SK-N-SH treated with all-trans-retinoic acid at 6 μM for 48 hours (cell line): ENCODE measurements around the gene UNC5B.

ENCODE experiments used
- ATAC-seq: fragments of 200-7000 bp; cut with Tn5 transposase; 3 replicates; pipeline ENCODE4 v1.9.1; 2020; ENCODE audit warnings: mild to moderate bottlenecking, moderate library complexity
- ARNTL ChIP-seq: fragments of 450-650 bp; formaldehyde crosslinking; IDR thresholded peaks from 2 replicates; pipeline ENCODE4 v1.5.0; 2020; ENCODE audit warnings: low read depth, mild to moderate bottlenecking, moderate library complexity, borderline replicate concordance
- BACH2 ChIP-seq: fragments of 250-450 bp; sonication (Bioruptor Pico); IDR thresholded peaks from 2 replicates; pipeline ENCODE4 v1.9.0; 2021; ENCODE audit warnings: mild to moderate bottlenecking, borderline replicate concordance
- CSDC2 ChIP-seq: fragments of 250-450 bp; sonication (Bioruptor Pico); IDR thresholded peaks from 2 replicates; pipeline ENCODE4 v1.5.0; 2020; ENCODE audit warnings: mild to moderate bottlenecking, moderate library complexity
- CSRNP3 ChIP-seq: fragments of 250-450 bp; sonication (Bioruptor Pico); IDR thresholded peaks from 2 replicates; pipeline ENCODE4 v1.5.1; 2021; ENCODE audit warnings: mild to moderate bottlenecking, moderate library complexity
- ESRRG ChIP-seq: fragments of 250-450 bp; sonication (Bioruptor Pico); IDR thresholded peaks from 2 replicates; pipeline ENCODE4 v1.6.1; 2021; ENCODE audit warnings: mild to moderate bottlenecking
- ISL1 ChIP-seq: fragments of 250-450 bp; sonication (Bioruptor Pico); IDR thresholded peaks from 2 replicates; pipeline ENCODE4 v2.1.2; 2022; ENCODE audit warnings: mild to moderate bottlenecking, moderate library complexity
- OSR1 ChIP-seq: fragments of 250-450 bp; sonication (Bioruptor Pico); IDR thresholded peaks from 2 replicates; pipeline ENCODE4 v1.8.0; 2022; ENCODE audit warnings: moderate library complexity, mild to moderate bottlenecking, inconsistent platforms
- PATZ1 ChIP-seq: fragments of 250-450 bp; sonication (Bioruptor Pico); IDR thresholded peaks from 2 replicates; pipeline ENCODE4 v1.8.0; 2020; ENCODE audit warnings: mild to moderate bottlenecking, moderate library complexity, borderline replicate concordance
- RARB ChIP-seq: fragments of 250-450 bp; sonication (Bioruptor Pico); IDR thresholded peaks from 2 replicates; pipeline ENCODE4 v1.8.0; 2021; ENCODE audit warnings: mild to moderate bottlenecking, moderate library complexity
- SNAI2 ChIP-seq: fragments of 250-450 bp; sonication (Bioruptor Pico); IDR thresholded peaks from 2 replicates; pipeline ENCODE4 v1.5.0; 2020; ENCODE audit warnings: mild to moderate bottlenecking, moderate library complexity
- TCF4 ChIP-seq: fragments of 250-450 bp; sonication (Bioruptor Pico); IDR thresholded peaks from 2 replicates; pipeline ENCODE4 v1.8.0; 2021; ENCODE audit warnings: mild to moderate bottlenecking, moderate library complexity, borderline replicate concordance
- TSHZ2 ChIP-seq: fragments of 250-450 bp; sonication (Bioruptor Pico); IDR thresholded peaks from 2 replicates; pipeline ENCODE4 v1.5.0; 2020; ENCODE audit warnings: mild to moderate bottlenecking, moderate library complexity
- ZC3H10 ChIP-seq: fragments of 250-450 bp; sonication (Bioruptor Pico); IDR thresholded peaks from 2 replicates; pipeline ENCODE4 v1.5.1; 2021; ENCODE audit warnings: mild to moderate bottlenecking, moderate library complexity
- ZFP30 ChIP-seq: fragments of 450-650 bp; formaldehyde crosslinking; IDR thresholded peaks from 2 replicates; pipeline ENCODE4 v1.5.0; 2022; ENCODE audit warnings: mild to moderate bottlenecking, moderate library complexity
- ZNF565 ChIP-seq: fragments of 450-650 bp; formaldehyde crosslinking; conservative IDR thresholded peaks from 2 replicates; pipeline ENCODE4 v1.5.0; 2020; ENCODE audit warnings: low read depth, mild to moderate bottlenecking, moderate library complexity
- ZNF8 ChIP-seq: fragments of 450-650 bp; formaldehyde crosslinking; IDR thresholded peaks from 2 replicates; pipeline ENCODE4 v1.5.0; 2020; ENCODE audit warnings: mild to moderate bottlenecking, moderate library complexity
- TF ChIP-seq, protein P1 (sequence below): fragments of 250-450 bp; sonication (Bioruptor Pico); IDR thresholded peaks from 2 replicates; pipeline ENCODE4 v1.5.1; 2020; ENCODE audit warnings: low read depth, mild to moderate bottlenecking, moderate library complexity

The UNC5B gene

DNA sequence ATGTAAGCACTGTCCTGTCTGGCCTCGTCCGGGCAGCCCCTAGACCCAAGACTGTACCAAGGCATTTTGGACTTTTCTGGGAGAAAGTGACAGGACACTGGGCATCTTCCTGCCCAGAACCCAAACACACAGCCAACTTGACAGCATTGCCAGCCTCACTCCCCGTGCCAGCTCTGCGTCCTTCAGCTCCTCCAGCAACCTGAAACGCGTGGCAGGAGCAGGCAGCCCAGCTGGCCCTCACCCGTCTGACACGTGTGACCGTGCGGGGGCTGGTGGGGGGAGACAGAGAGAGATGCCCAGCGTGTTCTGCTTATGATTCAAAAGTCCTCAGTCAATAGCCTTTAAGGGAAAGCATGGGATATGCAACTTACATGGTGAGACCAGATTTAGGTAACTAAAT lies 56.4 kb downstream of the UNC5B start (continued):
- TF ChIP-seq, protein P1, sequence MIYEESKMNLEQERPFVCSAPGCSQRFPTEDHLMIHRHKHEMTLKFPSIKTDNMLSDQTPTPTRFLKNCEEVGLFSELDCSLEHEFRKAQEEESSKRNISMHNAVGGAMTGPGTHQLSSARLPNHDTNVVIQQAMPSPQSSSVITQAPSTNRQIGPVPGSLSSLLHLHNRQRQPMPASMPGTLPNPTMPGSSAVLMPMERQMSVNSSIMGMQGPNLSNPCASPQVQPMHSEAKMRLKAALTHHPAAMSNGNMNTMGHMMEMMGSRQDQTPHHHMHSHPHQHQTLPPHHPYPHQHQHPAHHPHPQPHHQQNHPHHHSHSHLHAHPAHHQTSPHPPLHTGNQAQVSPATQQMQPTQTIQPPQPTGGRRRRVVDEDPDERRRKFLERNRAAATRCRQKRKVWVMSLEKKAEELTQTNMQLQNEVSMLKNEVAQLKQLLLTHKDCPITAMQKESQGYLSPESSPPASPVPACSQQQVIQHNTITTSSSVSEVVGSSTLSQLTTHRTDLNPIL (CRISPR knock-in tag) = no peak
- TF ChIP-seq BACH2 (no peak), ESRRG (CRISPR knock-in tag) (no peak), CSDC2 (CRISPR knock-in tag) (no peak), CSRNP3 (no peak)

DNA sequence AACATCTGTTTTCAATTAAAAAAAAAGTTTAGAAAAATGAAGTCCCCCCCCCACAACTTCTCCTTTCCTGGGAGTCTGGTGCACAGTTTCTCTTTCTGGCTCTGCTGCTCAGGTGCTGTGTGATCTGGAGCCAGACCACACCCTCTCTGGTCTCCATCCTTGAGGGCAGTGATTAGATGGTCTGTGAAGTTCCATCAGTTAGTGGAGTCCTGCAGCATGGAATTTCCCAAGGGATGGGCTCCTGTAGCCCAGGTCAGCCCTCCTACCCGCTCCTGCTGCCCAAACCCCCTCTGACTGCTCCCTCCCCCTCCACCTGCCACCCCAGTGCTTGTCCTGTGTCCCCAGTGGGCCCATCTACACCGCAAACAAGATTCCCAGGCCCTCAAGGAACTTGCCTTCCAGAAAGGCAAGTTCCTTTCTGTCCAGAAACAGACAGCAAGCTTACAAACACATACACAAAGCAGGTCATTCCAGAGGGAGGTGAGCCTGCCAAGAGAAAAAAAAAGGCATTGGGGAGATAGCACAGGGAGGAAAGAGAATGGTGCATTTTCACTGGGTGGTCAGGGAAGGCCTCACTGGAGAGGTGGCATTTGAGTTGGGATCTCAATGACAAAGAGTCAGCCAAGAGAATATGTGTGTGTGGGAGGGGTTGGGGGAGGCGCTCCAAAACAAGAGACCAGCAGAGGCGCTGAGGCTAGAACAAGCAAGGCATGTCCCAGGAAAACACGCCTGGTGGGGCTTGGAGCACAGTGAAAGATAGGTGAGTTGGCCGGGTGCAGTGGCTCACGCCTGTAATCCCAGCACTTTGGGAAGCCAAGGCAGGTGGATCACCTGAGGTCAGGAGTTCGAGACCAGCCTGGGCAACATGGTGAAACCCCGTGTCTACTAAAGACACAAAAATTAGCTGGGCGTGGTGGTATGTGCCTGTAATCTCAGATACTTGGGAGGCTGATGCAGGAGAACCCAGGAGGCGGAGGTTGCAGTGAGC lies 57.2 kb downstream of the UNC5B start:
- TF ChIP-seq, protein P1 (CRISPR knock-in tag) = no peak
- ATAC-seq = peak; percentile 19

- ATAC-seq = peak; percentile 77
- TF ChIP-seq CSRNP3 (no peak), ZC3H10 (CRISPR knock-in tag) (no peak), TCF4 (CRISPR knock-in tag) (no peak), ISL1 (CRISPR knock-in tag) (no peak), ZFP30 (no peak), BACH2 (no peak), OSR1 (CRISPR knock-in tag) (no peak), SNAI2 (CRISPR knock-in tag) (no peak), ZNF565 (CRISPR knock-in tag) (no peak), ZNF8 (no peak), CSDC2 (CRISPR knock-in tag) (no peak), TSHZ2 (no peak), ARNTL (no peak), RARB (CRISPR knock-in tag) (no peak), PATZ1 (CRISPR knock-in tag) (no peak)
- TF ChIP-seq, protein P1 (CRISPR knock-in tag) = no peak
Observed at GRCh38 chr10:71270301-71271220, 58.2 kb downstream of the UNC5B start.
